DOHH2 (cell line): Measurements from ENCODE around the gene PLXNB3.

Experiments used
- H3F3A ChIP-seq: fragments of 200-600 bp; sonication (generic), shearing (Covaris generic); 2 replicates; pipeline ENCODE4 v1.6.0; 2016; ENCODE audit warnings: antibody characterized with exemption, mild to moderate bottlenecking; ENCODE audit not compliant: control insufficient read depth, insufficient read depth
- H3K27ac ChIP-seq: fragments of 200-600 bp; sonication (generic); 2 replicates; pipeline ENCODE4 v1.5.1; 2014; ENCODE audit warnings: low read depth, mild to moderate bottlenecking, low read length, moderate library complexity
- H3K27me3 ChIP-seq: fragments of 200-600 bp; sonication (generic); 2 replicates; pipeline ENCODE4 v1.6.1; 2014; ENCODE audit warnings: mild to moderate bottlenecking, low read length, mixed read lengths; ENCODE audit not compliant: control insufficient read depth
- H3K36me3 ChIP-seq: fragments of 200-600 bp; sonication (generic); 2 replicates; pipeline ENCODE4 v1.6.1; 2014; ENCODE audit warnings: mild to moderate bottlenecking, low read length, moderate library complexity, mixed read lengths; ENCODE audit not compliant: control insufficient read depth
- H3K4me1 ChIP-seq: fragments of 200-600 bp; sonication (generic); 2 replicates; pipeline ENCODE4 v1.6.1; 2014; ENCODE audit warnings: mild to moderate bottlenecking, low read length, mixed read lengths; ENCODE audit not compliant: control insufficient read depth
- H3K4me2 ChIP-seq: fragments of 200-600 bp; sonication (generic); 2 replicates; pipeline ENCODE4 v1.6.0; 2014; ENCODE audit warnings: mild to moderate bottlenecking, low read length, moderate library complexity
- H3K4me3 ChIP-seq: fragments of 200-600 bp; sonication (generic); 2 replicates; pipeline ENCODE4 v1.5.1; 2014; ENCODE audit warnings: mild to moderate bottlenecking, low read length, mixed read lengths
- H3K79me2 ChIP-seq: fragments of 200-600 bp; sonication (generic); 2 replicates; pipeline ENCODE4 v1.6.1; 2014; ENCODE audit warnings: mild to moderate bottlenecking, low read length, mixed read lengths; ENCODE audit not compliant: control insufficient read depth
- H3K9me2 ChIP-seq: fragments of 200-600 bp; sonication (generic); replicated peaks from 2 replicates; pipeline ENCODE4 v1.6.1; 2014; ENCODE audit warnings: mild to moderate bottlenecking, low read length, mixed read lengths; ENCODE audit not compliant: control insufficient read depth
- H3K9me3 ChIP-seq: fragments of 200-600 bp; sonication (generic); 2 replicates; pipeline ENCODE4 v1.6.1; 2014; ENCODE audit warnings: antibody characterized with exemption, low read length, mixed read lengths; ENCODE audit not compliant: control insufficient read depth, insufficient read depth
- H4K20me1 ChIP-seq: fragments of 200-600 bp; sonication (generic); 2 replicates; pipeline ENCODE4 v1.6.0; 2014; ENCODE audit warnings: low read depth, mild to moderate bottlenecking, antibody characterized with exemption, low read length, moderate library complexity; ENCODE audit not compliant: control insufficient read depth, insufficient read depth
- EZH2phosphoT487 ChIP-seq: fragments of 200-600 bp; sonication (generic); IDR thresholded peaks from 2 replicates; pipeline ENCODE4 v1.6.1; 2017; ENCODE audit warnings: borderline replicate concordance, mild to moderate bottlenecking, antibody characterized with exemption, low read length, moderate library complexity, mixed read lengths
- TF ChIP-seq, protein P1 (sequence below): fragments of 200-600 bp; sonication (generic); IDR thresholded peaks from one replicate; pipeline ENCODE4 v1.5.1; 2014; ENCODE audit warnings: antibody characterized with exemption, mild to moderate bottlenecking, low read depth, low read length; ENCODE audit not compliant: poor library complexity, severe bottlenecking

The PLXNB3 gene

DNA sequence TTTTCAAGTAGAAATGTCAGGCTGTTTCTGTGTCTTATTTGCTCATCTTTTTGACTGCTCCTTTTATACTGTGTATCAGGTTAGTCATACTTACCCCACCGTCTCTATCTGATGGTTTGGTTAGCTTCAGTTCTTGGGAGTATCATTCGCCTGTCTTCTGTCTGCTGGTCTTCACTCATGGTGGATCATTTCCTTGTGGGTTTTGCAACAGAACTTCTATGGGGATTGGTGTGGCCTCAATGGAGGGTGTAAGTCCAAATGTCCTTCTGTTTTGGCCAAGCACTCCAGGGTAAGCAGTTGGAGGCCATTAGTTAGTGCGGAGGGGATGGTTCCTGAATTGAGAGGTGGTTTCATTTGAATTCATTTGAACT is 32.2 kb upstream of the PLXNB3 start:
- Histone ChIP-seq H3K4me2 (no peak overlapping the region), H3K4me1 (peaks cover 20% of the 10 kb centered on the region), H3K79me2 (no peaks in the 10 kb centered on the region), H4K20me1 (no peaks in the 10 kb centered on the region), H3K27ac (no peak overlapping the region), H3K4me3 (no peak overlapping the region), H3K9me3 (no peaks in the 10 kb centered on the region), H3K27me3 (no peaks in the 10 kb centered on the region), H3F3A (no peaks in the 10 kb centered on the region), H3K9me2 (no peaks in the 10 kb centered on the region), H3K36me3 (no peaks in the 10 kb centered on the region)
- TF ChIP-seq, protein P1, sequence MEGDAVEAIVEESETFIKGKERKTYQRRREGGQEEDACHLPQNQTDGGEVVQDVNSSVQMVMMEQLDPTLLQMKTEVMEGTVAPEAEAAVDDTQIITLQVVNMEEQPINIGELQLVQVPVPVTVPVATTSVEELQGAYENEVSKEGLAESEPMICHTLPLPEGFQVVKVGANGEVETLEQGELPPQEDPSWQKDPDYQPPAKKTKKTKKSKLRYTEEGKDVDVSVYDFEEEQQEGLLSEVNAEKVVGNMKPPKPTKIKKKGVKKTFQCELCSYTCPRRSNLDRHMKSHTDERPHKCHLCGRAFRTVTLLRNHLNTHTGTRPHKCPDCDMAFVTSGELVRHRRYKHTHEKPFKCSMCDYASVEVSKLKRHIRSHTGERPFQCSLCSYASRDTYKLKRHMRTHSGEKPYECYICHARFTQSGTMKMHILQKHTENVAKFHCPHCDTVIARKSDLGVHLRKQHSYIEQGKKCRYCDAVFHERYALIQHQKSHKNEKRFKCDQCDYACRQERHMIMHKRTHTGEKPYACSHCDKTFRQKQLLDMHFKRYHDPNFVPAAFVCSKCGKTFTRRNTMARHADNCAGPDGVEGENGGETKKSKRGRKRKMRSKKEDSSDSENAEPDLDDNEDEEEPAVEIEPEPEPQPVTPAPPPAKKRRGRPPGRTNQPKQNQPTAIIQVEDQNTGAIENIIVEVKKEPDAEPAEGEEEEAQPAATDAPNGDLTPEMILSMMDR = no peak
- TF ChIP-seq EZH2phosphoT487 = no peak

DNA sequence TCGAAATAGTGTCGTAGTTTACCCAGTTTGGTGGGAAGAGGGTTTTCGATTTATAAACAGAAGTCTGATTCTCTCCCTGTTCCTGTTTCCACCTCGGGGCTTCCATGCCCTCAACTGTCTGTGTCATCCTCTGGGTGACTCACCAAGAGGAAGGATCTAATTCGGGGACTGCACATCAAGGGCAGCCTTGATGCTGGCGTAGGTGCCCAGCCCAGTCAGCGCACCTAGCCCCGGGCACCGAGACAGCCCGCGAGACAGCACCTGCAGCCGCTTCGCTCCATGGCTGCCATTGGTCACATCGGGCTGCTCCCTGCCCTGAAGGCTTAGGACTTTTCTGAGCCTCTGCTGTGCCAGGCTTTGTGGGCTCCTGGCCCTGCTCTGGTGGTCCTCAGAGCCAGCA is 31.6 kb upstream of the PLXNB3 start:
- no peaks in the 10 kb centered on the region for H3K9me2 ChIP-seq
- peaks cover 14% of the 10 kb centered on the region for H3K4me1 ChIP-seq
- no peaks in the 10 kb centered on the region for H3K79me2 ChIP-seq
- H3K27me3 ChIP-seq = no peaks in the 10 kb centered on the region
- no peak overlapping the region for H3K27ac ChIP-seq
- H4K20me1 ChIP-seq = no peaks in the 10 kb centered on the region
- no peaks in the 10 kb centered on the region for H3K9me3 ChIP-seq
- no peaks in the 10 kb centered on the region for H3K36me3 ChIP-seq
- no peaks in the 10 kb centered on the region for H3F3A ChIP-seq
- TF ChIP-seq, protein P1 = no peak
- no peak for TF ChIP-seq EZH2phosphoT487
- no peak overlapping the region for H3K4me3 ChIP-seq
- H3K4me2 ChIP-seq = no peak overlapping the region

DNA sequence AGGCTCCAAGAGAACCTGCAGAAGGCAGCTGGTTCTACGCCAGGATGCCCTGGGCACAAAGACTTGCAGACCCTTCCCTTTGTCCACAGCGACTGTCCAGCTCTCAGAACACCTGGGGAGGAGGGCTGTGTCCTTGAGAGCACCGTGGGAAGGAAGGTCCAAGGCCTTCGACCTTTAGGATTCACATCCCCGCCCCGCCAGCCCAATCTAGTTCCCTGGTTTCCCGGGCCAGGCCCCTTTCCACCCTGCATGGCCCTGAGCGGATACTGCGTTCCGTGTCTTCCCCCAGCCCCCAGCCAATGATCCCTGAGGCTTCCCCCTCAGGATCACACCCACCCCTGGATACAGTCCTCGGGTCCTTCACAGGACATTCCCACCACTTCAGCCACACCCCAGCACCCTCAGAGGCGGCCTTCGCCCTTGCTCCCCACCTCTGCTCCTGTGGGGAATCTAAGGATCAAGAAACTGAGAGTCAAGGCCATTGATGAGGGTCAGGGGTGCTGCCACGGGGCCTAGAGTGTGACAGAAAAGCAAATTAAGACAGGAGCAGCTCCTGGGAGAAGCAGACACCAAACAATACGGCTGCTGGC is 30.3 kb upstream of the PLXNB3 start:
- Histone ChIP-seq H3K4me1 (peaks cover 9% of the 10 kb centered on the region), H3K27me3 (no peaks in the 10 kb centered on the region), H3K9me3 (no peaks in the 10 kb centered on the region), H3K9me2 (no peaks in the 10 kb centered on the region), H4K20me1 (no peaks in the 10 kb centered on the region), H3F3A (no peaks in the 10 kb centered on the region), H3K36me3 (no peaks in the 10 kb centered on the region), H3K4me3 (no peak overlapping the region), H3K79me2 (no peaks in the 10 kb centered on the region), H3K27ac (no peak overlapping the region), H3K4me2 (no peak overlapping the region)
- TF ChIP-seq EZH2phosphoT487 = no peak
- TF ChIP-seq, protein P1 = no peak

DNA sequence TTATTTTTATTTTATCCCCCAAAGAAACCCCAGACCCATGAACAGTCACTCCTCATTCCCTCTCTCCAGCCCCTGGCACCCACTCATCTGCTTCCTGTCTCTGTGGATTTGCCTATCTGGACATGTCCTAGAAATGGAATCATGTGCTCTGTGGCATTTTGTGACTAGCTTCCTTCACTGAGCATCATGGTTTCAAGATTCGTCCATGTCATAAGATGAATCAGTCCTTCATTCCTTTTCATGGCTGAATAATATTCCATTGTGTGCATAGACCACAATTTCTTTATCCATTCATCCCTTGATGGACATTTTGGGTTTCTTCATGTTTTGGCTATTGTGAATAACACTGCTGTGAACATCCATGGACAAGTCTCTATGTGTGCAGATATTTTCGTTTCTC is 29.2 kb upstream of the PLXNB3 start:
- Histone ChIP-seq H3K36me3 (no peaks in the 10 kb centered on the region), H3K9me3 (no peaks in the 10 kb centered on the region), H3K4me1 (peaks cover 9% of the 10 kb centered on the region), H3K4me2 (no peak overlapping the region), H3K79me2 (no peaks in the 10 kb centered on the region), H3K27ac (no peak overlapping the region), H3F3A (no peaks in the 10 kb centered on the region), H3K27me3 (no peaks in the 10 kb centered on the region), H3K9me2 (no peaks in the 10 kb centered on the region), H3K4me3 (no peak overlapping the region), H4K20me1 (no peaks in the 10 kb centered on the region)
- TF ChIP-seq EZH2phosphoT487 = no peak
- TF ChIP-seq, protein P1 = no peak
